Measurements from ENCODE around the gene EFTUD2. TPM values are rescaled to one million over a fixed set of nuclear protein-coding genes. Genes with fewer than 3 reads are reported as not detected.

Gene EFTUD2
- total and polyA plus RNA-seq, 2 of the 8 experiments (the other 6 are each of a cell fraction or from before 2014, with no cell fraction given) = 118 to 195 TPM

- Histone ChIP-seq H3K56ac (replicated peaks; ENCODE audit: insufficient read length, low read depth, low read length) (no peak overlapping the region), H3K36me3 (ENCODE audit: control insufficient read depth in 2 of 4, insufficient read depth in 4 of 4, low read length in 3 of 4) (peaks cover 20 to 52% (median 45%) of the 10 kb centered on the region in 4 experiments), H4K8ac (ENCODE audit: extremely low read depth, insufficient read depth, low read length) (no peak overlapping the region), H3K27me3 (replicated peaks in 1 of 4; ENCODE audit: control insufficient read depth in 3 of 4, extremely low read depth in 1 of 4, insufficient read depth in 3 of 4, low read length in 3 of 4) (no peaks in the 10 kb centered on the region), H3K23me2 (ENCODE audit: low read depth, low read length) (no peaks in the 10 kb centered on the region), H3K79me2 (ENCODE audit: control insufficient read depth in 1 of 2, insufficient read depth in 2 of 2, low read length in 2 of 2) (no peaks in the 10 kb centered on the region), H3K4ac (replicated peaks; ENCODE audit: insufficient read length, low read depth, low read length) (no peak overlapping the region), H3K9ac (replicated peaks in 1 of 4; ENCODE audit: extremely low read depth in 1 of 4, low read depth in 3 of 4, low read length in 3 of 4) (no peak overlapping the region), H2BK12ac (ENCODE audit: low read depth, low read length) (no peak overlapping the region), H3K4me1 (replicated peaks in 1 of 4; ENCODE audit: control insufficient read depth in 3 of 4, insufficient read depth in 4 of 4, low read length in 3 of 4) (no peaks in the 10 kb centered on the region; a peak in 4 of 7 replicates), H3K23ac (ENCODE audit: insufficient read length) (no peak overlapping the region), H3K9me3 (ENCODE audit: insufficient read depth in 2 of 2, low read depth in 1 of 2, low read length in 1 of 2) (no peaks in the 10 kb centered on the region), H3K79me1 (ENCODE audit: low read depth, low read length) (no peaks in the 10 kb centered on the region), H4K5ac (ENCODE audit: insufficient read length, low read depth, low read length) (no peak overlapping the region), H4K91ac (replicated peaks; ENCODE audit: insufficient read length, low read length) (no peak overlapping the region), H2AK5ac (ENCODE audit: low read depth, low read length) (no peak overlapping the region), H2BK5ac (ENCODE audit: low read depth, low read length) (no peak overlapping the region), H3K14ac (ENCODE audit: insufficient read length) (no peak overlapping the region), H4K20me1 (replicated peaks in 1 of 2; ENCODE audit: control insufficient read depth in 1 of 2, insufficient read depth in 2 of 2, low read length in 2 of 2) (peaks cover 0 to 2% of the 10 kb centered on the region in 2 experiments), H2BK20ac (ENCODE audit: low read length) (no peak overlapping the region), H3K27ac (ENCODE audit: low read depth, low read length) (no peak overlapping the region), H2BK120ac (replicated peaks; ENCODE audit: low read depth, low read length) (no peak overlapping the region), H3K4me3 (ENCODE audit: extremely low read depth in 1 of 4, insufficient read depth in 2 of 4, low read depth in 3 of 4, low read length in 4 of 4) (no peak overlapping the region), H3K4me2 (ENCODE audit: insufficient read depth in 1 of 2, low read depth in 2 of 2, low read length in 2 of 2) (no peak overlapping the region), H3K18ac (ENCODE audit: extremely low read depth, low read length) (no peak overlapping the region), H2BK15ac (ENCODE audit: low read length) (no peak overlapping the region), H2AFZ (ENCODE audit: low read length) (no peak overlapping the region)
- 92% methylated on average over 15 of the region's 15 CpGs; no CpG with 5 or more reads in 1 of the 2 experiments for WGBS, 2 experiments (ENCODE audit: extremely low coverage in 1 of 2, insufficient coverage in 1 of 2, insufficient read length in 1 of 2, insufficient replicate concordance in 2 of 2, low coverage in 1 of 2, low lambda C conversion rate in 2 of 2, missing lambda C conversion rate in 1 of 2)
- CTCF ChIA-PET (ENCODE audit: partially characterized antibody) = interaction anchor here (0.6 to 13.0 kb wide), 12 partner anchors 9 to 172 kb away, joined by 3 to 243 read pairs (median 4); no protein-coding TSS in a partner anchor
- FAIRE-seq (no peak), DNase-seq (ENCODE audit: low read depth in 1 of 2, low spot score in 2 of 2) (no peak)
- POLR2A ChIA-PET (ENCODE audit: partially characterized antibody) = interaction anchor here (1.5 to 2.0 kb wide), 3 partner anchors 9 to 28 kb away, joined by 5 to 7 read pairs (median 6); partner anchors contain the start of gene EFTUD2
- TF ChIP-seq BRCA1 (IDR thresholded peaks at IDR 0.05; ENCODE audit: low read depth, low read length) (no peak), RXRA (IDR thresholded peaks at IDR 0.05; ENCODE audit: insufficient read depth, low read depth, low read length) (no peak), ZNF274 (IDR thresholded peaks at IDR 0.05; ENCODE audit: borderline replicate concordance, extremely low read depth, low read length) (no peak), NANOG (IDR thresholded peaks at IDR 0.05; ENCODE audit: insufficient read depth, low read depth, low read length, poor library complexity, severe bottlenecking) (no peak), EP300 (IDR thresholded peaks at IDR 0.05; ENCODE audit: borderline replicate concordance in 1 of 2, low read depth in 2 of 2, low read length in 2 of 2) (no peak), KDM4A (IDR thresholded peaks at IDR 0.05; ENCODE audit: low read depth, low read length, severe bottlenecking) (no peak), SIN3A (conservative IDR thresholded peaks at IDR 0.05 in 1 of 2, IDR thresholded peaks at IDR 0.05 in 1 of 2; ENCODE audit: low read depth in 1 of 2, low read length in 2 of 2) (no peak), KDM1A (IDR thresholded peaks at IDR 0.05; ENCODE audit: borderline replicate concordance, low read length) (no peak), MAFK (IDR thresholded peaks at IDR 0.05; ENCODE audit: low read depth, low read length) (no peak), POLR2AphosphoS5 (IDR thresholded peaks at IDR 0.05; ENCODE audit: low read depth, low read length) (no peak), FOSL1 (IDR thresholded peaks at IDR 0.05; ENCODE audit: insufficient read depth, low read depth, low read length) (no peak), POU5F1 (IDR thresholded peaks at IDR 0.05; ENCODE audit: low read depth, low read length) (no peak)
Measured at GRCh38 chr17:44926821-44927525, 27.7 kb upstream of the EFTUD2 start.
